H9 (cell line): ENCODE data around the gene SLAMF7. TPM values are rescaled to one million over a fixed set of nuclear protein-coding genes. Genes with fewer than 3 reads are reported as not detected.

Experiments
- DNase-seq: peaks from one replicate; pipeline ENCODE4 v3.0.0-alpha.2; 2017
- H2AFZ ChIP-seq: one replicate; pipeline ENCODE4 v1.6.1; 2013; ENCODE audit warnings: mild to moderate bottlenecking, low read length, control low read depth, moderate library complexity
- H2AK5ac ChIP-seq: 2 replicates; pipeline ENCODE4 v1.6.1; 2013; ENCODE audit warnings: low read length, control low read depth, mixed read lengths; ENCODE audit not compliant: insufficient read length
- H2BK120ac ChIP-seq: one replicate; pipeline ENCODE4 v1.6.1; 2013; ENCODE audit warnings: low read depth, mild to moderate bottlenecking, low read length, control low read depth, inconsistent platforms; ENCODE audit not compliant: poor library complexity, severe bottlenecking
- H2BK12ac ChIP-seq: 2 replicates; pipeline ENCODE4 v1.6.1; 2013; ENCODE audit warnings: low read length, control low read depth, mixed read lengths, low read depth; ENCODE audit not compliant: insufficient read length
- H2BK15ac ChIP-seq: 2 replicates; pipeline ENCODE4 v1.6.1; 2013; ENCODE audit warnings: low read depth, low read length, control low read depth
- H2BK20ac ChIP-seq: one replicate; pipeline ENCODE4 v1.6.1; 2013; ENCODE audit warnings: low read depth, mild to moderate bottlenecking, low read length, control low read depth, inconsistent platforms; ENCODE audit not compliant: poor library complexity, severe bottlenecking
- H2BK5ac ChIP-seq: 2 replicates; pipeline ENCODE4 v1.6.1; 2013; ENCODE audit warnings: low read length, control low read depth, mixed read lengths; ENCODE audit not compliant: insufficient read length
- H3K14ac ChIP-seq: 2 replicates; pipeline ENCODE4 v1.6.1; 2013; ENCODE audit warnings: low read length, control low read depth; ENCODE audit not compliant: insufficient read depth
- H3K18ac ChIP-seq: 2 replicates; pipeline ENCODE4 v1.6.1; 2013; ENCODE audit warnings: low read depth, mild to moderate bottlenecking, mixed read lengths, low read length, control low read depth; ENCODE audit not compliant: insufficient read length
- H3K23ac ChIP-seq: 2 replicates; pipeline ENCODE4 v1.6.1; 2013; ENCODE audit warnings: low read length, control low read depth, mixed read lengths, low read depth; ENCODE audit not compliant: insufficient read length
- H3K23me2 ChIP-seq: 2 replicates; pipeline ENCODE4 v1.6.1; 2013; ENCODE audit warnings: low read depth, mild to moderate bottlenecking, mixed read lengths, low read length, control low read depth; ENCODE audit not compliant: insufficient read length, poor library complexity, severe bottlenecking
- H3K27ac ChIP-seq: 2 replicates; pipeline ENCODE4 v1.5.1; 2013; ENCODE audit warnings: low read length, control low read depth, mixed read lengths, low read depth; ENCODE audit not compliant: insufficient read length
- H3K27me3 ChIP-seq: 2 replicates; pipeline ENCODE4 v1.6.1; 2013; ENCODE audit warnings: low read length, control low read depth, inconsistent platforms; ENCODE audit not compliant: insufficient read depth
- H3K4ac ChIP-seq: 2 replicates; pipeline ENCODE4 v1.6.1; 2013; ENCODE audit warnings: low read depth, mild to moderate bottlenecking, control low read depth, inconsistent platforms, low read length, moderate library complexity
- H3K4me1 ChIP-seq: 2 replicates; pipeline ENCODE4 v1.6.1; 2013; ENCODE audit warnings: low read length, control low read depth, inconsistent platforms; ENCODE audit not compliant: insufficient read depth
- H3K4me2 ChIP-seq: 2 replicates; pipeline ENCODE4 v1.6.1; 2013; ENCODE audit warnings: low read length, control low read depth, mixed read lengths; ENCODE audit not compliant: insufficient read length, insufficient read depth
- H3K56ac ChIP-seq: 2 replicates; pipeline ENCODE4 v1.6.1; 2013; ENCODE audit warnings: low read depth, mild to moderate bottlenecking, mixed read lengths, low read length, control low read depth; ENCODE audit not compliant: insufficient read length
- H3K79me1 ChIP-seq: 2 replicates; pipeline ENCODE4 v1.6.1; 2013; ENCODE audit warnings: low read depth, mild to moderate bottlenecking, moderate library complexity, low read length, control low read depth, inconsistent platforms; ENCODE audit not compliant: insufficient read depth, poor library complexity, severe bottlenecking
- H3K79me2 ChIP-seq: 2 replicates; pipeline ENCODE4 v1.6.1; 2013; ENCODE audit warnings: low read length, control low read depth, inconsistent platforms; ENCODE audit not compliant: insufficient read depth
- H3K9ac ChIP-seq: 2 replicates; pipeline ENCODE4 v1.6.1; 2013; ENCODE audit warnings: low read length, control low read depth, mixed read lengths; ENCODE audit not compliant: insufficient read length; ENCODE audit errors: extremely low read depth
- H3K9me3 ChIP-seq: one replicate; pipeline ENCODE4 v1.6.1; 2013; ENCODE audit warnings: low read depth, low read length, inconsistent platforms; ENCODE audit not compliant: control insufficient read depth
- H3T11ph ChIP-seq: one replicate; pipeline ENCODE4 v1.6.1; 2013; ENCODE audit warnings: mild to moderate bottlenecking, low read length, control low read depth, inconsistent platforms
- H4K20me1 ChIP-seq: one replicate; pipeline ENCODE4 v1.6.1; 2013; ENCODE audit not compliant: control insufficient read depth, insufficient read length, insufficient read depth
- H4K5ac ChIP-seq: 2 replicates; pipeline ENCODE4 v1.6.1; 2013; ENCODE audit warnings: low read depth, mild to moderate bottlenecking, mixed read lengths, low read length, control low read depth; ENCODE audit not compliant: insufficient read length
- H4K8ac ChIP-seq: replicated peaks from 2 replicates; pipeline ENCODE4 v1.6.1; 2013; ENCODE audit warnings: low read length, control low read depth, mixed read lengths, low read depth; ENCODE audit not compliant: insufficient read length
- H4K91ac ChIP-seq: 2 replicates; pipeline ENCODE4 v1.6.1; 2013; ENCODE audit warnings: low read depth, mild to moderate bottlenecking, moderate library complexity, mixed read lengths, low read length, control low read depth; ENCODE audit not compliant: insufficient read length
- H3K27ac Mint-ChIP-seq, 3 experiments: 2 replicates in 2 of 3; 3 replicates in 1 of 3; pipeline ENCODE4 v1.8.0; 2020 to 2021; ENCODE audit warnings: mixed read lengths in 3 of 3, mild to moderate bottlenecking in 1 of 3, moderate library complexity in 1 of 3
- H3K27me3 Mint-ChIP-seq: 2 replicates; pipeline ENCODE4 v1.8.0; 2021; ENCODE audit warnings: low read depth, mild to moderate bottlenecking, moderate library complexity, mixed read lengths
- H3K36me3 Mint-ChIP-seq, 3 experiments: 2 replicates in 2 of 3; 3 replicates in 1 of 3; pipeline ENCODE4 v1.8.0; 2020 to 2021; ENCODE audit warnings: low read depth in 3 of 3, mixed read lengths in 3 of 3; ENCODE audit not compliant: insufficient read depth in 1 of 3
- H3K4me1 Mint-ChIP-seq, 2 experiments: 2 replicates each; pipeline ENCODE4 v1.8.0; 2020; ENCODE audit warnings: mixed read lengths in 2 of 2
- H3K4me3 Mint-ChIP-seq, 2 experiments: 2 replicates in 1 of 2; 3 replicates in 1 of 2; pipeline ENCODE4 v1.8.0; 2020 to 2021; ENCODE audit warnings: mild to moderate bottlenecking in 2 of 2, mixed read lengths in 2 of 2, moderate library complexity in 1 of 2
- H3K9me3 Mint-ChIP-seq, 2 experiments: 2 replicates in 1 of 2; 3 replicates in 1 of 2; pipeline ENCODE4 v1.8.0; 2020; ENCODE audit warnings: mild to moderate bottlenecking in 2 of 2, mixed read lengths in 2 of 2, moderate library complexity in 1 of 2
- WGBS: extraction: QIAGEN DNeasy Blood & Tissue Kit; methylation state at CpG from one replicate; pipeline ENCODE4 v1.1.7; 2013; ENCODE audit warnings: missing lambda C conversion rate, low lambda C conversion rate, mixed read lengths; ENCODE audit not compliant: insufficient read length; ENCODE audit errors: extremely low coverage; 5-methylcytosine and 5-hydroxymethylcytosine counted together
- total RNA-seq: library from RNA; stranded (reverse); gene quantifications from 2 replicates; pipeline ENCODE4 v1.2.1, GENCODE V29; 2021
- TF ChIP-seq, protein P1 (sequence below): fragments of 200-600 bp; sonication (generic); conservative IDR thresholded peaks from 3 replicates; pipeline ENCODE4 v1.8.0; 2021; ENCODE audit warnings: antibody characterized with exemption, mild to moderate bottlenecking

The SLAMF7 gene
- total RNA-seq, 1 experiment from 2014 or later = not detected

DNA sequence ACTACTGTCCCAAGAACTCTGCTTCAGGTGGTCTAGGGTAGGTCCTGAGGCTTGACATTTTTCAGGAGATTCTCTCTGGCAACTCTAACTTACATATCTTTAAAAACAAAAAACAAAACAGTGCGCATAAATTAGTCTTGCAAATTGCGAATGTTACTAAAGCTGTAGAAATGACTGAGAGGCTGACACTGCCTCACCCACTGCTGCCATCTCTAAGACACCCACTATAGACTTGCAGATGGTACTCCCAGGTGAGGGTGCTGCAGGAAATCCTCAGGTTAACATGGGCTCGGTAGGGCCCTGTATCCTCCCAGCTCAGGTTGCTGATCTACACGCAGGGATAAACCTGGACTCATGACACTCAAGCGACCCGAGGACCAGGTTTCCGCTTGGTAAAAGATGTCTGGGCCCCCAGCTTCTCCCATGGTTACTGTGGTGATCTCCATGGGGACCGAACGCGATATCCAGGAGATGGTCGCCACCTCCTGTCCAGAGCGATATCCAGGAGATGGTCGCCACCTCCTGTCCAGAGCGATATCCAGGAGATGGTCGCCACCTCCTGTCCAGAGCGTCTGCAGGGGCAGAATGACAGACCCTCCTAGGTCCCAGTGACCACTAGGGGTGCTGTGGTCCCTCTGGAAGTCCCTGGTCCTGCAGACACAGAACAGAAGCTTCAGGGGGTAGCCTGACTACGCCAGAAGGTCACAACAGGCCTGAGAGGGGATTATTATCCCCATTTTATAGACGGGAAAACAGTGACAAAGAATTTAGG is 40.8 kb downstream of the SLAMF7 start:
- H3K4me1 ChIP-seq = no peaks in the 10 kb centered on the region
- WGBS = no CpG with 5 or more reads among the region's 18 CpGs
- peak; percentile 82 for DNase-seq

More for the DNA sequence above, 40.8 kb downstream of the SLAMF7 start:
- H2AFZ ChIP-seq = no peak overlapping the region
- peaks cover 1 to 11% (median 7%) of the 10 kb centered on the region in 3 experiments; a peak in 5 of 7 replicates for H3K36me3 Mint-ChIP-seq
- H4K20me1 ChIP-seq = no peaks in the 10 kb centered on the region
- H3T11ph ChIP-seq = no peak overlapping the region
- H3K23ac ChIP-seq = no peak overlapping the region
- no peak overlapping the region for H2BK12ac ChIP-seq
- H3K27ac ChIP-seq = no peak overlapping the region
- H3K27me3 Mint-ChIP-seq = no peaks in the 10 kb centered on the region
- H4K5ac ChIP-seq = no peak overlapping the region
- peaks cover 7 to 12% of the 10 kb centered on the region in 2 experiments; a peak in 3 of 4 replicates for H3K4me1 Mint-ChIP-seq
- H3K4me3 Mint-ChIP-seq = no peak overlapping the region
- H3K9me3 Mint-ChIP-seq = peaks cover 11 to 13% of the 10 kb centered on the region in 2 experiments
- no peaks in the 10 kb centered on the region for H3K9me3 ChIP-seq
- H3K18ac ChIP-seq = no peak overlapping the region
- H4K8ac ChIP-seq = no peak overlapping the region
- H3K14ac ChIP-seq = no peak overlapping the region
- no peak overlapping the region for H4K91ac ChIP-seq
- no peak overlapping the region for H2BK20ac ChIP-seq
- no peak overlapping the region for H2BK120ac ChIP-seq
- H2AK5ac ChIP-seq = no peak overlapping the region
- H3K4ac ChIP-seq = no peak overlapping the region
- no peak overlapping the region for H3K56ac ChIP-seq
- H3K23me2 ChIP-seq = no peaks in the 10 kb centered on the region
- peak overlapping the region in 1 of 3 experiments; percentile 77; a peak in 1 of 7 replicates for H3K27ac Mint-ChIP-seq
- no peak overlapping the region for H3K4me2 ChIP-seq
- H3K9ac ChIP-seq = no peak overlapping the region
- H3K27me3 ChIP-seq = no peaks in the 10 kb centered on the region
- no peaks in the 10 kb centered on the region for H3K79me2 ChIP-seq
- no peak overlapping the region for H2BK15ac ChIP-seq
- H3K79me1 ChIP-seq = no peaks in the 10 kb centered on the region
- no peak overlapping the region for H2BK5ac ChIP-seq
- TF ChIP-seq, protein P1, sequence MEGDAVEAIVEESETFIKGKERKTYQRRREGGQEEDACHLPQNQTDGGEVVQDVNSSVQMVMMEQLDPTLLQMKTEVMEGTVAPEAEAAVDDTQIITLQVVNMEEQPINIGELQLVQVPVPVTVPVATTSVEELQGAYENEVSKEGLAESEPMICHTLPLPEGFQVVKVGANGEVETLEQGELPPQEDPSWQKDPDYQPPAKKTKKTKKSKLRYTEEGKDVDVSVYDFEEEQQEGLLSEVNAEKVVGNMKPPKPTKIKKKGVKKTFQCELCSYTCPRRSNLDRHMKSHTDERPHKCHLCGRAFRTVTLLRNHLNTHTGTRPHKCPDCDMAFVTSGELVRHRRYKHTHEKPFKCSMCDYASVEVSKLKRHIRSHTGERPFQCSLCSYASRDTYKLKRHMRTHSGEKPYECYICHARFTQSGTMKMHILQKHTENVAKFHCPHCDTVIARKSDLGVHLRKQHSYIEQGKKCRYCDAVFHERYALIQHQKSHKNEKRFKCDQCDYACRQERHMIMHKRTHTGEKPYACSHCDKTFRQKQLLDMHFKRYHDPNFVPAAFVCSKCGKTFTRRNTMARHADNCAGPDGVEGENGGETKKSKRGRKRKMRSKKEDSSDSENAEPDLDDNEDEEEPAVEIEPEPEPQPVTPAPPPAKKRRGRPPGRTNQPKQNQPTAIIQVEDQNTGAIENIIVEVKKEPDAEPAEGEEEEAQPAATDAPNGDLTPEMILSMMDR = peak; percentile 84
